Islet precursor cell (in vitro differentiated cells): ENCODE data around the gene PKIB.

ENCODE experiments used
- DNase-seq: peaks from one replicate; pipeline ENCODE4 v3.0.0-alpha.2; 2018

The PKIB gene

GRCh38 chr6:122749451-122750050, 139.3 kb downstream of the PKIB start:
- no peak for DNase-seq

GRCh38 chr6:122751326-122751725, 141.1 kb downstream of the PKIB start:
- DNase-seq: no peak

GRCh38 chr6:122752459-122752858, 142.3 kb downstream of the PKIB start:
- DNase-seq: no peak

GRCh38 chr6:122753000-122753687, 142.9 kb downstream of the PKIB start:
- DNase-seq: no peak

GRCh38 chr6:122753688-122754056, 143.5 kb downstream of the PKIB start:
- DNase-seq: no peak

GRCh38 chr6:122754191-122754731, 144.1 kb downstream of the PKIB start:
- no peak for DNase-seq

GRCh38 chr6:122755901-122756300, 145.7 kb downstream of the PKIB start:
- peak; percentile 80 for DNase-seq

- no peak for DNase-seq
Observed at GRCh38 chr6:122758927-122759334, 148.7 kb downstream of the PKIB start.

GRCh38 chr6:122760330-122760729, 150.1 kb downstream of the PKIB start:
- DNase-seq: no peak

GRCh38 chr6:122766256-122766655, 156.1 kb downstream of the PKIB start:
- no peak for DNase-seq

GRCh38 chr6:122770835-122771601, 160.8 kb downstream of the PKIB start:
- no peak for DNase-seq

GRCh38 chr6:122772724-122773415, 162.7 kb downstream of the PKIB start:
- DNase-seq: peak; percentile 65
